OCI-LY3 (cell line): Measurements from ENCODE around the gene ZNF555.
A peak's percentile ranks its signal among the peaks of the same experiment; 100 is the strongest.
"Not testable (repeated sequence)": the region's sequence is repeated elsewhere in the genome, so short reads cannot be mapped to it uniquely, and the experiment has no call there.

ENCODE experiments used
- H2AFZ ChIP-seq: fragments of 200-600, 300-600 bp; shearing (Covaris generic); 2 replicates; pipeline ENCODE4 v1.6.0; 2014; ENCODE audit warnings: antibody characterized with exemption, low read depth, low read length
- H3K27ac ChIP-seq: fragments of 200-600, 300-600 bp; sonication (generic); 2 replicates; pipeline ENCODE4 v1.5.1; 2014; ENCODE audit warnings: mild to moderate bottlenecking, low read length, moderate library complexity, mixed read lengths
- H3K27me3 ChIP-seq: fragments of 200-600, 300-600 bp; sonication (generic); 2 replicates; pipeline ENCODE4 v1.6.1; 2014; ENCODE audit warnings: low read depth, low read length, mixed read lengths
- H3K36me3 ChIP-seq: fragments of 200-600, 300-600 bp; sonication (generic); replicated peaks from 2 replicates; pipeline ENCODE3; 2014; ENCODE audit warnings: low read depth, low read length, mixed read lengths
- H3K4me1 ChIP-seq: fragments of 300-600, 200-600 bp; sonication (generic); 2 replicates; pipeline ENCODE4 v1.6.1; 2014; ENCODE audit warnings: low read length, mixed read lengths
- H3K4me2 ChIP-seq: fragments of 200-600, 300-600 bp; sonication (generic); 2 replicates; pipeline ENCODE4 v1.6.1; 2014; ENCODE audit warnings: low read length, mixed read lengths
- H3K4me3 ChIP-seq: fragments of 300-600, 200-600 bp; sonication (generic); 2 replicates; pipeline ENCODE4 v1.5.1; 2014; ENCODE audit warnings: antibody characterized with exemption, mild to moderate bottlenecking, low read length, moderate library complexity
- H3K79me2 ChIP-seq: fragments of 300-600, 200-600 bp; shearing (Covaris generic); 2 replicates; pipeline ENCODE4 v1.6.1; 2014; ENCODE audit warnings: mild to moderate bottlenecking, low read length, mixed read lengths
- H3K9ac ChIP-seq: fragments of 300-600, 200-600 bp; shearing (Covaris generic); 2 replicates; pipeline ENCODE4 v1.6.0; 2014; ENCODE audit warnings: mild to moderate bottlenecking, low read length, moderate library complexity
- H3K9me3 ChIP-seq: fragments of 200-600, 300-600 bp; shearing (Covaris generic); 2 replicates; pipeline ENCODE4 v1.6.1; 2014; ENCODE audit warnings: low read length, mixed read lengths; ENCODE audit not compliant: insufficient read depth
- H4K20me1 ChIP-seq: fragments of 200-600, 300-600 bp; sonication (generic); 2 replicates; pipeline ENCODE4 v1.6.1; 2016; ENCODE audit warnings: low read length, mixed read lengths; ENCODE audit not compliant: insufficient read depth
- EZH2phosphoT487 ChIP-seq: fragments of 200-600 bp; shearing (Covaris generic); IDR thresholded peaks from 2 replicates; pipeline ENCODE4 v1.6.1; 2018; ENCODE audit warnings: antibody characterized with exemption, mixed run types, low read depth
- TF ChIP-seq, protein P1 (sequence below): fragments of 200-600, 300-600 bp; sonication (generic); IDR thresholded peaks from 2 replicates; pipeline ENCODE4 v1.5.1; 2014; ENCODE audit warnings: antibody characterized with exemption, low read length, low read depth

ZNF555 gene

DNA sequence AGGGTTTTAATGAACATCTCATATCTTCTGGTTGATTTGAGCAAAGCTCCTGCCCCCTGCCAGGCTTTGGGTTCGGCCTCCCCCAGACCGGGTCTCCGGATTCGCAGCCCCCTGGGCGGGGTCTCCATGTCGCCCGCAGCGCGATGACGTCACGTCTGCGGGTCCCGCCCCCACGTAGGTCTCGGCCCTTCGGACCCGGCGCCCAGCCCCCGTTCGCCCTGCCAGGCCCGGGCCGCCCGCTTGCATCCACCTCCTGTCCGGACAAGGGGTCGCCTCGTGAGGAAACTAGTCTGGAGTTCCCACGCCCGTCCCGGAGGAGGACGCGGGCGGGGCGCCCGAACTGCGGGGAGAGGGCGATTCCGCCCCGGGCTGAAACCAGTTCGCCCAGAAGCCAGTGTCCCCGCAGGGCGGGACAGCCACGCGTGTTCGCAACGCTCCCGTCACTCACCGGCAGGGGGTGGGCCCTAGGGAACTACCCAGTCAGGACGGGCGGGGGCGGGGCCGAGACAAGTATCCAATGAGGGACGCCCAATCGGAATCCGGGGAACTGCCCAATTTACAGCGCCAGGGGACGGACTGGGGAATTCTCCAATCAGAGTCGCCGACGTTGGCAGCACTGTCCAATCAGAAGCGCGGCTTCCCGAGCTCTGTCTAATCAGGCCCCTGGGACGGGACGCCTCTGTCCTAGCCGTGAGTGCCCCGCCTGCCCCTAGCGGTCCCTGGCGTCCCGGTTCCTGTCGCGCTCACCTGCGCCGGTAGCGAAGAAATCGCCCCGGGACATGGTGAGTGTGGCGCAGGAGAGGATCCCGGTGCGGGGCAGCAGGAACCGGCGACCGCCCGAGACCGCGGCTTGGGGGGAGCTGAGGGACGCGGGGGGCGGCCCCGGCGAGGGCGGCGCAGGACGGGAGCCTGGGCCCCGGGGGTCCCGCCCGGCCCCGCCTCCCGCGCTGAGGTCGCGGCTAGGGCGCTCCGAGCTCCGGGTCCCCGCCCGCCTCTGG is at the start of gene ZNF555:
ZNF555 (plus strand) TSS at position 682 of the 998 bp plus-strand sequence; CDS start at position 780, 98 bp downstream.
- Histone ChIP-seq H3K4me1 (peaks cover 9% of the 10 kb centered on the region), H3K79me2 (peaks cover 9% of the 10 kb centered on the region), H2AFZ (peak within 1 kb of the TSS; percentile 86), H3K27me3 (no peaks in the 10 kb centered on the region), H3K9me3 (peaks cover 7% of the 10 kb centered on the region), H3K4me2 (peak within 1 kb of the TSS; percentile 99), H3K36me3 (peaks cover 21% of the 10 kb centered on the region), H4K20me1 (no peaks in the 10 kb centered on the region), H3K9ac (peak within 1 kb of the TSS; percentile 88), H3K4me3 (peak within 1 kb of the TSS; percentile 84), H3K27ac (peak within 1 kb of the TSS; percentile 73)
- TF ChIP-seq, protein P1, sequence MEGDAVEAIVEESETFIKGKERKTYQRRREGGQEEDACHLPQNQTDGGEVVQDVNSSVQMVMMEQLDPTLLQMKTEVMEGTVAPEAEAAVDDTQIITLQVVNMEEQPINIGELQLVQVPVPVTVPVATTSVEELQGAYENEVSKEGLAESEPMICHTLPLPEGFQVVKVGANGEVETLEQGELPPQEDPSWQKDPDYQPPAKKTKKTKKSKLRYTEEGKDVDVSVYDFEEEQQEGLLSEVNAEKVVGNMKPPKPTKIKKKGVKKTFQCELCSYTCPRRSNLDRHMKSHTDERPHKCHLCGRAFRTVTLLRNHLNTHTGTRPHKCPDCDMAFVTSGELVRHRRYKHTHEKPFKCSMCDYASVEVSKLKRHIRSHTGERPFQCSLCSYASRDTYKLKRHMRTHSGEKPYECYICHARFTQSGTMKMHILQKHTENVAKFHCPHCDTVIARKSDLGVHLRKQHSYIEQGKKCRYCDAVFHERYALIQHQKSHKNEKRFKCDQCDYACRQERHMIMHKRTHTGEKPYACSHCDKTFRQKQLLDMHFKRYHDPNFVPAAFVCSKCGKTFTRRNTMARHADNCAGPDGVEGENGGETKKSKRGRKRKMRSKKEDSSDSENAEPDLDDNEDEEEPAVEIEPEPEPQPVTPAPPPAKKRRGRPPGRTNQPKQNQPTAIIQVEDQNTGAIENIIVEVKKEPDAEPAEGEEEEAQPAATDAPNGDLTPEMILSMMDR: peak; percentile 40
- TF ChIP-seq EZH2phosphoT487: no peak

DNA sequence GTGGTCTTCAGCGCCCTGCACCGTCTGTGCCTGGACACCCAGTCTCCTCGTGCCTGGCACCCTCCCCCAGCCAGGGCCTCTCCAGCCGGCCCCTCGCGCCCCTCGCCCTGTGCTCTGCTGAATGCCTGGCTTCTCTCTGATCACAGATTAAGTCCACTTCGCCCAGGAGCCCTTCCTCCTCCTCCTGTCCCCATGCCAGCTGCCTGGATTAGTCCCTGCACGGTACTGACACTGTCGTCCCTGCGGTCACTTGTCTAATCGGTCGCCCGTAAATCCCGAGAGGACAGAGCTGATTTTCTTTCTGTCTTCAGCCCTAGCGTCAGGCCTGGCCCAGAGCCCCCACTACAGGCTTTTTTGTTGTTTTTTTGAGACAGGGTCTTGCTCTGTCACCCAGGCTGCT is 49.4 kb upstream of the ZNF555 start:
- H3K27ac ChIP-seq: no peak overlapping the region
- H2AFZ ChIP-seq: no peak overlapping the region
- H3K9me3 ChIP-seq: no peaks in the 10 kb centered on the region
- H3K27me3 ChIP-seq: no peaks in the 10 kb centered on the region
- H3K36me3 ChIP-seq: peaks cover 75% of the 10 kb centered on the region
- H3K79me2 ChIP-seq: peaks cover 65% of the 10 kb centered on the region
- H3K4me3 ChIP-seq: no peak overlapping the region
- H4K20me1 ChIP-seq: peaks cover 9% of the 10 kb centered on the region; the same call in 1 of the 2 replicates
- no peak overlapping the region for H3K9ac ChIP-seq
- no peak overlapping the region for H3K4me2 ChIP-seq
- TF ChIP-seq EZH2phosphoT487: no peak
- H3K4me1 ChIP-seq: no peaks in the 10 kb centered on the region

DNA sequence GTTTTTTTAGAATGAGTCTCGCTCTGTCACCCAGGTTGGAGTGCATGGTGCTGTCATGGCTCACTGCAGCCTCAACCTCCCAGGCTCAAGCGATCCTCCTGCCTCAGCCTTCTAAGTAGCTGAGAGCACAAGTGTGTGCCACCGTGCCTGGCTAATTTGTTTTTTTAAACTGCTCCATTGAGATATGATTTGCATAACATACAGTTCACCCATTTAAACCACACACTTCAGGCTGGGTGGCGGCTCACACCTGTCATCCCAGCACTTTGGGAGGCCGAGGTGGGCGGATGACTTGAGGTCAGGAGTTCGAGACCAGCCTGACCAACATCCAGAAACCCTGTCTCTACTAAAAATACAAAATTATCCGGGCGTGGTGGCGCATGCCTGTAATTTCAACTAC is 48.6 kb upstream of the ZNF555 start:
- not testable (repeated sequence) for H2AFZ ChIP-seq, H4K20me1 ChIP-seq, H3K4me1 ChIP-seq, H3K9me3 ChIP-seq, H3K27ac ChIP-seq, H3K9ac ChIP-seq, H3K4me2 ChIP-seq, H3K4me3 ChIP-seq, H3K27me3 ChIP-seq
- Histone ChIP-seq H3K79me2 (peaks cover 60% of the 10 kb centered on the region), H3K36me3 (peaks cover 75% of the 10 kb centered on the region)

GRCh38 chr19:2793126-2793525 is 48.1 kb upstream of the ZNF555 start:
- Histone ChIP-seq H3K4me2 (no peak overlapping the region), H3K36me3 (peaks cover 73% of the 10 kb centered on the region)

More at GRCh38 chr19:2793126-2793525, 48.1 kb upstream of the ZNF555 start:
- TF ChIP-seq, protein P1: no peak
- TF ChIP-seq EZH2phosphoT487: no peak
- Histone ChIP-seq H3K27me3 (no peaks in the 10 kb centered on the region), H3K9me3 (no peaks in the 10 kb centered on the region), H3K79me2 (peaks cover 55% of the 10 kb centered on the region), H3K9ac (no peak overlapping the region), H3K4me3 (no peak overlapping the region), H3K27ac (no peak overlapping the region), H3K4me1 (no peaks in the 10 kb centered on the region), H2AFZ (no peak overlapping the region), H4K20me1 (peaks cover 9% of the 10 kb centered on the region; the same call in 1 of the 2 replicates)
